ENCODE data around the gene ABHD18.
"Not testable (repeated sequence)": the region's sequence is repeated elsewhere in the genome, so short reads cannot be mapped to it uniquely, and the experiment has no call there.

The ABHD18 gene

GRCh38 chr4:127936974-127937373 lies 28.2 kb upstream of the ABHD18 start:
- DNase-seq (ENCODE audit: low read depth), result no peak

GRCh38 chr4:127957105-127957504 lies 8.1 kb upstream of the ABHD18 start:
- no peak for TF ChIP-seq CTCF (conservative IDR thresholded peaks at IDR 0.05; ENCODE audit: low read depth, low read length)
- no peak overlapping the region for H3K4me3 ChIP-seq (ENCODE audit: low read length)
- DNase-seq (ENCODE audit: low read depth), result no peak

More at GRCh38 chr4:127936974-127937373, 28.2 kb upstream of the ABHD18 start:
- no peak overlapping the region for H3K4me3 ChIP-seq (ENCODE audit: low read length)
- TF ChIP-seq CTCF (conservative IDR thresholded peaks at IDR 0.05; ENCODE audit: low read depth, low read length), result no peak

GRCh38 chr4:127959794-127960193 lies 5.4 kb upstream of the ABHD18 start:
- no peak for TF ChIP-seq CTCF (conservative IDR thresholded peaks at IDR 0.05; ENCODE audit: low read depth, low read length)
- H3K4me3 ChIP-seq (ENCODE audit: low read length), result no peak overlapping the region
- peak; percentile 9 for DNase-seq (ENCODE audit: low read depth)

- not testable (repeated sequence) for DNase-seq (ENCODE audit: low read depth)
- H3K4me3 ChIP-seq (ENCODE audit: low read length), result peak overlapping the region; percentile 98
Measured at GRCh38 chr4:127963633-127964398, 1.4 kb upstream of the ABHD18 start.

GRCh38 chr4:127964426-127965061 lies 662 bp upstream of the ABHD18 start:
- peak overlapping the region; percentile 98 for H3K4me3 ChIP-seq (ENCODE audit: low read length)
- DNase-seq (ENCODE audit: low read depth), result not testable (repeated sequence)

- peak overlapping the region; percentile 98 for H3K4me3 ChIP-seq (ENCODE audit: low read length)
- peak; percentile 3 for DNase-seq (ENCODE audit: low read depth)
- TF ChIP-seq CTCF (conservative IDR thresholded peaks at IDR 0.05; ENCODE audit: low read depth, low read length), result no peak
Measured at GRCh38 chr4:127965803-127966175, 583 bp downstream of the ABHD18 start.

GRCh38 chr4:127967141-127967775 lies 2.1 kb downstream of the ABHD18 start:
- H3K4me3 ChIP-seq (ENCODE audit: low read length), result no peak overlapping the region
- no peak for TF ChIP-seq CTCF (conservative IDR thresholded peaks at IDR 0.05; ENCODE audit: low read depth, low read length)
- DNase-seq (ENCODE audit: low read depth), result no peak

GRCh38 chr4:127968586-127968985 lies 3.4 kb downstream of the ABHD18 start:
- H3K4me3 ChIP-seq (ENCODE audit: low read length), result no peak overlapping the region
- TF ChIP-seq CTCF (conservative IDR thresholded peaks at IDR 0.05; ENCODE audit: low read depth, low read length), result no peak
- no peak for DNase-seq (ENCODE audit: low read depth)

- H3K4me3 ChIP-seq (ENCODE audit: low read length); DNase-seq (ENCODE audit: low read depth): not testable (repeated sequence)
Measured at GRCh38 chr4:127970925-127971324, 5.7 kb downstream of the ABHD18 start.

Data from retinal pigment epithelial cell (primary cell).